ENCODE data around the gene SORBS2. TPM values are rescaled to one million over a fixed set of nuclear protein-coding genes. Genes with fewer than 3 reads are reported as not detected.
"Not testable (repeated sequence)": the region's sequence is repeated elsewhere in the genome, so short reads cannot be mapped to it uniquely, and the experiment has no call there.

The SORBS2 gene, protein sequence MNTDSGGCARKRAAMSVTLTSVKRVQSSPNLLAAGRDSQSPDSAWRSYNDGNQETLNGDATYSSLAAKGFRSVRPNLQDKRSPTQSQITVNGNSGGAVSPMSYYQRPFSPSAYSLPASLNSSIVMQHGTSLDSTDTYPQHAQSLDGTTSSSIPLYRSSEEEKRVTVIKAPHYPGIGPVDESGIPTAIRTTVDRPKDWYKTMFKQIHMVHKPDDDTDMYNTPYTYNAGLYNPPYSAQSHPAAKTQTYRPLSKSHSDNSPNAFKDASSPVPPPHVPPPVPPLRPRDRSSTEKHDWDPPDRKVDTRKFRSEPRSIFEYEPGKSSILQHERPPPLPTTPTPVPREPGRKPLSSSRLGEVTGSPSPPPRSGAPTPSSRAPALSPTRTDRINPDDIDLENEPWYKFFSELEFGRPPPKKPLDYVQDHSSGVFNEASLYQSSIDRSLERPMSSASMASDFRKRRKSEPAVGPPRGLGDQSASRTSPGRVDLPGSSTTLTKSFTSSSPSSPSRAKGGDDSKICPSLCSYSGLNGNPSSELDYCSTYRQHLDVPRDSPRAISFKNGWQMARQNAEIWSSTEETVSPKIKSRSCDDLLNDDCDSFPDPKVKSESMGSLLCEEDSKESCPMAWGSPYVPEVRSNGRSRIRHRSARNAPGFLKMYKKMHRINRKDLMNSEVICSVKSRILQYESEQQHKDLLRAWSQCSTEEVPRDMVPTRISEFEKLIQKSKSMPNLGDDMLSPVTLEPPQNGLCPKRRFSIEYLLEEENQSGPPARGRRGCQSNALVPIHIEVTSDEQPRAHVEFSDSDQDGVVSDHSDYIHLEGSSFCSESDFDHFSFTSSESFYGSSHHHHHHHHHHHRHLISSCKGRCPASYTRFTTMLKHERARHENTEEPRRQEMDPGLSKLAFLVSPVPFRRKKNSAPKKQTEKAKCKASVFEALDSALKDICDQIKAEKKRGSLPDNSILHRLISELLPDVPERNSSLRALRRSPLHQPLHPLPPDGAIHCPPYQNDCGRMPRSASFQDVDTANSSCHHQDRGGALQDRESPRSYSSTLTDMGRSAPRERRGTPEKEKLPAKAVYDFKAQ (N-terminal part only)
- total RNA-seq: 2.1 TPM

DNA sequence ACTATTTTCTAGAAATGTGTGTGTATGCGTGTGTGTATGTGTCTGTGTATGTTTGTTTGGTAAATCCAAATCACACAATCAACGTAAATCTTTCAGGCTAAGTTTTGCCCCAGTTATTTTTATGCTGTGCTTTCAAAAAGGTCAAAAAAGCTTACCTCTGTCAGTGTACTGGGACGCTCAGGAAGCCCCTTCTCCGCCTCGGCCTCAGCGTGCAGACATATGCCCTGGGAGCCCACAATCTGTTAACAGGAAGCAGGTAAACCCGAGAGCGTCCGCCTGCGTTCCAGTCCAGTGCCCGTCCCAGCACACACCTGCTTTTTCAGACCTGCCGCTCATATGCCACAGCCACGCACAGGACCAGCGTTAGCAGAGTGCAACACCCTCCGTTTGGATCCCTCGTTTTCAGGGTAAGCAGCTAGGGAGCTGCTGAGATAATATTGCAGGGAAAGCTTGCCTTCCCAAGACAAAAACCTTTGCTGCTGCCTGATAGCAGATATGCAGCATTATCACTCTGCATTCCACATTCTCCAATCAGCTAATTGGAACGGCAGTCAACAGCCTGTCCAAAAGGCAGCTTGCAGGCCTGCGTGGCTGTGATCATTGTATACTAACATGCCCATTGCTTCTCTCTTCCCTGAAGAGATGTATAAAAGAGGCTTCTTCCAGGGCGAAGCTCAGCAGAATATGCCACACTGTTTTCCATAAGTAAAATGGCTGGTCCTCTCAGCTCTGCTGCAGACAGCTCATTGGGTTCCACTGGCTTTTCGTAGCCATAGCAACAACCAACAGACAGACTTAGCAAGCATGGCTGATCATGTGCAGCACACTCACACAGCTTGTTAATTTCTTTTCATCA is at the start of gene SORBS2:
TSS of gene SORBS2 (minus strand) at position 686 of the 856 bp plus-strand sequence. CDS start 121,623 bp downstream, outside the sequence.
- no peaks in the 10 kb centered on the region for H3K9me3 ChIP-seq (ENCODE audit: low read depth, low read length)
- no peak within 1 kb of the TSS for H3K4me3 ChIP-seq (ENCODE audit: low read length)

DNA sequence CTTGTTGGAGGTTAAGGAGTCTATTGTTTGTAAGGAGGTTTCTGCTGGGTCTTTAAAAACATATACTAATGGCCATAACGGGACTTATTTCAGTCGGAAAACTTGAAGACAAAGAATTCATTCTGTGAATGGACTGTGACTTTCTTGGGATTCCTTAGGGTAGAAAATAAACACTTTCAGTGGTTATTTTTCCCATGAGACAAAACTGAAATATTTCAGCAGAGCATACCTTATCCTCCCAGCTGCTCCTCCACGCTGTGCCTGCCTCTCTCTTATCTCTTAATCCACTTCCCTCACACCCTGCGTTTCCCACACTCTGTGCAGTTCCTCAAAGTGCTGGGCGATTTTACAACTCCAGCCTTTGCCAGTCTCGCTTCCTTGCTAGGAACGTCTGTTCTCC is 47.1 kb upstream of the SORBS2 start:
- no peaks in the 10 kb centered on the region for H3K27me3 ChIP-seq (ENCODE audit: insufficient read depth, low read length)
- H3K4me1 ChIP-seq (ENCODE audit: insufficient read depth, low read length): no peaks in the 10 kb centered on the region
- H3K9me3 ChIP-seq (ENCODE audit: low read depth, low read length): no peaks in the 10 kb centered on the region
- H3K4me3 ChIP-seq (ENCODE audit: low read length): no peak overlapping the region

More for the DNA sequence above, at the start of gene SORBS2:
- no peaks in the 10 kb centered on the region for H3K27me3 ChIP-seq (ENCODE audit: insufficient read depth, low read length)
- no peaks in the 10 kb centered on the region for H3K4me1 ChIP-seq (ENCODE audit: insufficient read depth, low read length)

DNA sequence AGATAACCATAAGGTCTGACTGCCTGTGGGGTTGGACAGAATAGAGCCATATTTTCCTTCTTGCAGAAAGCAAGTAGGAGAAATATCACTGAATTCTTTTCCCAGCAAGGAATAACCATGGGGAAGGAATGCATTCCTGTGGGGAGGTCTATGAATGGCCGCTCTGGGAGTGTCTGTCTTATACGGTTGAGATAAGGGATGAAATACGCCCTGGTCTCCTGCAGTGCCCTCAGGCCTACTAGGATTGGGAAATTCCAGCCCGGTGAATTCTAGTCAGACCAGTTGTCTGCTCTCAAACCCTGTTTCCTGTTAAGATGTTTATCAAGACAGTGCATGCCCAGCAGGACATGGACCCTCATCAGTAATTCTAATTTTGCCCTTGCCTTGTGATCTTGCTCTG is 45.6 kb upstream of the SORBS2 start:
- not testable (repeated sequence) for H3K4me1 ChIP-seq (ENCODE audit: insufficient read depth, low read length); H3K9me3 ChIP-seq (ENCODE audit: low read depth, low read length); H3K27me3 ChIP-seq (ENCODE audit: insufficient read depth, low read length); H3K4me3 ChIP-seq (ENCODE audit: low read length)

DNA sequence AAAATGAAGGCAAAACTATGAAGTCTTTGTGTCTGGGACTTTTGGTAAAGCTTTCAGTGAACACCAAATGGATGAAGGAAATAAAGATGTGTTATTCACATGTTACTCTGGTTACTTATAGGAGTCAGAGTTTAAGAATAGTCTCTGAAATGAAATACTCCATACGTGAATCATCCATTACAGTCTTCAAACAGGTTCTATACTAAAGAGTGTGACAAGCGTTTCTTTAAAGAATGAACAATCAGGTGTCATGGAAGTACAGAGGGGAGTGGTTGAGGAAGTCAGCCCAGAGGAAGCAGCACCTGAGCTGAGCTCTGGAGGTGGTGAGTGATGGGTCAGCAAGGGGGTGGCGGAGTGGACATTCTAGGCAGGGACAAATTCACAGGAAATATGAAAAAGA is 41.8 kb upstream of the SORBS2 start:
- H3K9me3 ChIP-seq (ENCODE audit: low read depth, low read length): no peaks in the 10 kb centered on the region
- H3K27me3 ChIP-seq (ENCODE audit: insufficient read depth, low read length): no peaks in the 10 kb centered on the region
- no peak overlapping the region for H3K4me3 ChIP-seq (ENCODE audit: low read length)
- no peaks in the 10 kb centered on the region for H3K4me1 ChIP-seq (ENCODE audit: insufficient read depth, low read length)

DNA sequence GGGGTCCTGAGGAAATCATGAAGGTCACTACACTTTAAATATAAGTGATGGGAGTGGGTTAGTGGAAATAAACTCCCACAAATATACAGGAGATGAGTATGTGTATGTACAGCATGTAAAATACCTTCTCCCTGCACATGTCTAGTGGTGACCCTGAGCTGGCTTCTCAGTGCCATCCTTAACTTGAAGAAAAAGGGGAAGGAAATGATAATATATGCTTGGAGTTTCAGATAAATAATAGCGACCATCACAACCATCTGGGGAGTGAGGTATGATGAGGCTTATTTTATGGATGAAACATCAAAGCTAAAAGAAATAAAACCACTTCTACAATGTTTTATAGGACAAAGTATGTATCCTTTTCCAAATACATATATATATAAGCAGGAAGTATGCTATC is 41.0 kb upstream of the SORBS2 start:
- Histone ChIP-seq H3K4me3 (ENCODE audit: low read length) (no peak overlapping the region), H3K27me3 (ENCODE audit: insufficient read depth, low read length) (no peaks in the 10 kb centered on the region), H3K9me3 (ENCODE audit: low read depth, low read length) (no peaks in the 10 kb centered on the region), H3K4me1 (ENCODE audit: insufficient read depth, low read length) (no peaks in the 10 kb centered on the region)

DNA sequence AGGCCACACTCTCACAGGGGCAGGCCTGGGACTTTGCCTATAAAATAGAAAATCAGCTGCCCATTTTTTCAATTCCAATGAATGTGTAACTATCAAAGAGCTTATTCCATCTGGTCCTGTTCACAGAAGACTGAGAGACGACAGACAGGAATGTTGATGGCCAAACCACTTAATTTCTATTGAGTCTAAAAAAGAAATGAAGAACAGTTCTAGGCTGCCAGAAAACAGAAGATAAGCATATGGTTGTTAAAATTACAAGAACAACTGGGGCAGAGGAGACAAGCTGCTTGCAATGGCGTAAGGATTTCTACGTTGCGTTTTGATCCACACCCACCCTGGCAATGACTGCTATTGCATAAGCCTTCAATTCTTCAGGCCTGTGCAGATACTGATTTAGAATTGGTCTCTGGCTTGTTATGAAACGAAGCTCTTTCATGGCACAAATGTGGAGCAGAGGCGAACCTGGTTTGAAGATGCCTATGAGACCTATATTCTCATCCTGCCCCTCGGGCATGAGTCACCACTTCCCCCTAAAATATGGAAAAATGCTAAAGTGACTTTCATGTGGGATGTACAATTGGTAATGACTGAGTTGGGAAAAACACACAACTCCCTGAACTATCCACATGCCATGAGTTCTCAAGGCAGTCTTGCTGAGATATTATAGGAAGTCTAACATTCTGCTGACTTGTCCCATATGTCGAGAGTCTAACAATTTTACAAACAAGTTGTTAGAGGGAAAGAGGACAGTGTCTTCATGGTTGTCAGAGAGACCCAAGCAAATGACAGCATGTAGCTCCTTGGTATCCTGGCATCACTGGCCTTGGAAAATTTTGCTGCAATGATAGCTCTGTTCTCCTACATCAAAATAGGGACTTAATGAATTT is 37.9 kb upstream of the SORBS2 start:
- H3K4me3 ChIP-seq (ENCODE audit: low read length): no peak overlapping the region
- no peaks in the 10 kb centered on the region for H3K4me1 ChIP-seq (ENCODE audit: insufficient read depth, low read length)
- no peaks in the 10 kb centered on the region for H3K9me3 ChIP-seq (ENCODE audit: low read depth, low read length)
- H3K27me3 ChIP-seq (ENCODE audit: insufficient read depth, low read length): no peaks in the 10 kb centered on the region

GRCh38 chr4:185847352-185848097 is 35.5 kb upstream of the SORBS2 start:
- H3K27me3 ChIP-seq (ENCODE audit: insufficient read depth, low read length): no peaks in the 10 kb centered on the region
- H3K4me3 ChIP-seq (ENCODE audit: low read length): no peak overlapping the region

GRCh38 chr4:185846505-185847150 is 34.6 kb upstream of the SORBS2 start:
- no peaks in the 10 kb centered on the region for H3K9me3 ChIP-seq (ENCODE audit: low read depth, low read length)

More at GRCh38 chr4:185847352-185848097, 35.5 kb upstream of the SORBS2 start:
- Histone ChIP-seq H3K4me1 (ENCODE audit: insufficient read depth, low read length) (no peaks in the 10 kb centered on the region), H3K9me3 (ENCODE audit: low read depth, low read length) (no peaks in the 10 kb centered on the region)

GRCh38 chr4:185845966-185846365 is 34.0 kb upstream of the SORBS2 start:
- Histone ChIP-seq H3K9me3 (ENCODE audit: low read depth, low read length) (no peaks in the 10 kb centered on the region), H3K4me3 (ENCODE audit: low read length) (no peak overlapping the region), H3K4me1 (ENCODE audit: insufficient read depth, low read length) (no peaks in the 10 kb centered on the region), H3K27me3 (ENCODE audit: insufficient read depth, low read length) (no peaks in the 10 kb centered on the region)

More at GRCh38 chr4:185846505-185847150, 34.6 kb upstream of the SORBS2 start:
- no peaks in the 10 kb centered on the region for H3K27me3 ChIP-seq (ENCODE audit: insufficient read depth, low read length)
- H3K4me1 ChIP-seq (ENCODE audit: insufficient read depth, low read length): no peaks in the 10 kb centered on the region
- no peak overlapping the region for H3K4me3 ChIP-seq (ENCODE audit: low read length)

GRCh38 chr4:185841451-185841850 is 29.5 kb upstream of the SORBS2 start:
- no peaks in the 10 kb centered on the region for H3K4me1 ChIP-seq (ENCODE audit: insufficient read depth, low read length)
- no peak overlapping the region for H3K4me3 ChIP-seq (ENCODE audit: low read length)
- H3K27me3 ChIP-seq (ENCODE audit: insufficient read depth, low read length): no peaks in the 10 kb centered on the region
- H3K9me3 ChIP-seq (ENCODE audit: low read depth, low read length): no peaks in the 10 kb centered on the region

DNA sequence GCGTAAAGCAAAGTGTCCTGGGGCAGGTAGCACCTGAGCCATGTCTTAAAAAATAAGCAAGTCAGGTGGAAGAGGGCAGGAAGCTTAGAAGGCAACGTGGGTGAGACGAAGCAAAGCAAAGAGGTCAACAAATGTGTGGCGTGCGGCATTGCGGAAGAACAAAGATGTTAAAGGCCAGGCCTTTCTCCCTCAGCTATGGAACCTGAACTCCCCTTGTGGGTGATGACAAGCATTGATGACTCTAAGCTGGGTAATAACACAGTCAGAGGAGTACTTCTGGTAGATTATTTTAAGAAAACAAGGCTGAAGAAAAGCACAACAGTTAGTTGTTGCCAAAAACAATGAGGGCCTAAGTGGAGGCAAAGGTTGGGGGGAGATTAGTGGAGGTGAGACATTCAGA is 29.0 kb upstream of the SORBS2 start:
- Histone ChIP-seq H3K4me3 (ENCODE audit: low read length) (no peak overlapping the region), H3K4me1 (ENCODE audit: insufficient read depth, low read length) (no peaks in the 10 kb centered on the region), H3K9me3 (ENCODE audit: low read depth, low read length) (no peaks in the 10 kb centered on the region), H3K27me3 (ENCODE audit: insufficient read depth, low read length) (no peaks in the 10 kb centered on the region)

GRCh38 chr4:185840201-185840600 is 28.2 kb upstream of the SORBS2 start:
- Histone ChIP-seq H3K27me3 (ENCODE audit: insufficient read depth, low read length) (no peaks in the 10 kb centered on the region), H3K4me3 (ENCODE audit: low read length) (no peak overlapping the region), H3K9me3 (ENCODE audit: low read depth, low read length) (no peaks in the 10 kb centered on the region), H3K4me1 (ENCODE audit: insufficient read depth, low read length) (no peaks in the 10 kb centered on the region)

GRCh38 chr4:185839770-185840169 is 27.8 kb upstream of the SORBS2 start:
- H3K4me1 ChIP-seq (ENCODE audit: insufficient read depth, low read length): no peaks in the 10 kb centered on the region
- H3K27me3 ChIP-seq (ENCODE audit: insufficient read depth, low read length): no peaks in the 10 kb centered on the region
- H3K9me3 ChIP-seq (ENCODE audit: low read depth, low read length): no peaks in the 10 kb centered on the region
- no peak overlapping the region for H3K4me3 ChIP-seq (ENCODE audit: low read length)
